IPS-18c (cell line): ENCODE data around the gene SCLY.

Source experiments
- H3K4me3 ChIP-seq: 2 replicates; pipeline ENCODE4 v1.7.0; 2013; ENCODE audit warnings: low read depth, mild to moderate bottlenecking, low read length, moderate library complexity; ENCODE audit not compliant: insufficient read depth
- H3K9me3 ChIP-seq: one replicate; pipeline ENCODE4 v1.6.1; 2013; ENCODE audit warnings: mild to moderate bottlenecking, low read length, moderate library complexity; ENCODE audit not compliant: control insufficient read depth, insufficient read depth

Gene SCLY

GRCh38 chr2:238126775-238127164 lies 66.0 kb downstream of the SCLY start:
- H3K4me3 ChIP-seq = no peak overlapping the region
- H3K9me3 ChIP-seq = no peaks in the 10 kb centered on the region

- Histone ChIP-seq H3K9me3 (no peaks in the 10 kb centered on the region), H3K4me3 (no peak overlapping the region; the same call in 1 of the 2 replicates)
Measured at GRCh38 chr2:238127165-238128060, 66.6 kb downstream of the SCLY start.

DNA sequence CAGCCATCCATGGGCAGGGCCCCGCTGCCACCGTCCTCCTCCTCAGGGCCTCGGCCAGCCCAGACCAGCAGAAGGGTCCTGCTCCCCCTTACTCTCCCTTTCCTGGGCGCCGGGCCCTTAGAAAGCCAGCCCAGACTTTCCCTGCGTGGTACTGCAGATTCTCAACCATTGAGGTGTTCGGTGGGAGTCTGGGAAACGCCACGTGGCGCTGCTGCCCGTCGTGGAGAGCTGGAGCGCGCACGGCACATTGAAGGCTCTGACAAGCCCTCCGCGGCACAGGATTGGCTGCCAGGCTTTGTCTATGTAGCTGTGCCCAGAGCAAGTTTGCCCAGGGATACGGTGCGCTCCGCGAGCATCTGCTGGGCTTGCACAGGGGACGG lies 67.2 kb downstream of the SCLY start:
- Histone ChIP-seq H3K4me3 (no peak overlapping the region), H3K9me3 (no peaks in the 10 kb centered on the region)

DNA sequence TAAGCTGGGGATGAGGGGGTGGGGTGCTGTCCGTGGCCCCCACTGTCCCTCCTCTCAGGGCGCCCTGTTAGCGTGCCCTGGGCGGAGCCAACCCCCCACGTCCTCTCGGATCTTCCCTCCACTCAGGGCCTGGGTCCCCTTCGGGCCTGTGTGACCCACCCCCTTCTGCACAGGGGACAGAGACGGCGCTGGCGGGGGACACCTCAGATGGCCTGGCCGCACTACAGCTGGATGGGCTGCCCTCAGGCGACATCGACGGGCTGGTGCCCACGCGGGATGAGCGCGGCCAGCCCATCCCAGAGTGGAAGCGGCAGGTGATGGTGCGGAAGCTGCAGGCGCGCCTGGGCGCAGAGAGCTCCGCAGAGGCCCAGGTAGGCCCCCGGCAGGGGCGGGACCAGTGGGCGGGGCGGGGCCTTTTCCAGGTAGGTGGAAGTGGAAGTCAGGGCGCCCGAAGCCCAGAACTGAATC lies 67.8 kb downstream of the SCLY start:
- Histone ChIP-seq H3K4me3 (no peak overlapping the region), H3K9me3 (no peaks in the 10 kb centered on the region)

DNA sequence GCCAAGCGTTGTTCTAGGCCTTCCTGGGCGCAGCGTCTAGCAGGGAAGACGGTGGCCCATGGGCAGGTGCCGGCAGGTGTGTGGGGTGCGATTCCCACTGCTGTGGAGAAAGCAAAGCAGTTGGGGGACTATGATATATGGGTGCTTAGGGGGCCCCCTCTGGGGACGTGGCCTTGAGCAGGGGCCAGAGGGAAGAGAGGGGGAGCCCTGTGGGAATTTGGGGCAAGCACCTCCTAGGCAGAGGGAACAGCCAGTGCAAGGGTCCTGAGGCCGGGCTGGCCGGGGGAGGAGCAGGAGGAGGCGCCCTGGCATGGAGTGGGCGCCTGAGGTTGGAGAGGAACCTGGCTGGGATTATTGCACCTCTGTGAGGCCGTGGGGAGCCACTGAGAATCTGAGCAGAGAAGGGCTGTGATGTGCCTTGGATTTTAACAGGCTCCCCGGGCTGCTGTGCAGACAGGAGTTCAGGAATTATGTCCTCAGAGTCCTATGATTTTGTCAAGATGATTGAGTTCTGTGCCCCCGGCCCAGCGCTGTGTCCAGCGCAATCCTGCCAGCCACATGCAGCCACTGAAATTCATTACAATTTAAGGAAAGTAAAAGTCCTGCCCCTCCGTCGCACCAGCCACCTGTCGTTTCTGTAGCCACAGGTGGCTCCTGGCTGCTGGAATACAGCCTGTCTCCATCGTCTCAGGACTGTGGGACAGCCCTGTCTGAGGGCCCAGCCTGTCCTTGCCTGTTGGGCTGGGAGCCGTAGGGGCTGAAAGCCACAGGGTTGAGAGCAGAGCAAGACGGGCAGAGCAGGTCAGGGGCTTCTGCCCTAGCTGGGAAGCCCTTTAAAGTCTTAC lies 68.6 kb downstream of the SCLY start:
- Histone ChIP-seq H3K9me3 (no peaks in the 10 kb centered on the region), H3K4me3 (no peak overlapping the region)

DNA sequence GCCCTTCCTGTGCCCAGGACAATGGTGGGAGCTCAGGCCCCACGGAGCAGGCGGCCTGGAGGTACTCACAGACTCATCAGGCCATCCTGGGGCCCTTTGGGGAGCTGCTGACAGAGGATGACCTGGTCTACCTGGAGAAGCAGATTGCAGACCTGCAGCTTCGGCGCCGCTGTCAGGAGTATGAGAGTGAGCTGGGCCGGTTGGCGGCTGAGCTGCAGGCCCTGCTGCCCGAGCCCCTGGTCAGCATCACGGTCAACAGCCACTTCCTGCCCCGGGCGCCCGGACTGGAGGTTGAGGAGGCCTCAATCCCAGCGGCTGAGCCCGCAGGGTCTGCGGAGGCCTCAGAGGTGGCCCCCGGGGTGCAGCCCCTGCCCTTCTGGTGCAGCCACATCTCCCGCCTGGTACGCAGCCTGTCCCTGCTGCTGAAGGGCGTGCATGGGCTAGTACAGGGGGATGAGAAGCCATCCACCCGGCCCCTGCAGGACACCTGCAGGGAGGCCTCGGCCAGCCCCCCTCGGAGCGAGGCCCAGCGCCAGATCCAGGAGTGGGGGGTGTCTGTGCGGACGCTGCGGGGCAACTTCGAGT lies 69.4 kb downstream of the SCLY start:
- Histone ChIP-seq H3K9me3 (no peaks in the 10 kb centered on the region), H3K4me3 (no peak overlapping the region)

GRCh38 chr2:238130696-238131628 lies 70.2 kb downstream of the SCLY start:
- no peaks in the 10 kb centered on the region for H3K9me3 ChIP-seq
- no peak overlapping the region for H3K4me3 ChIP-seq

GRCh38 chr2:238131761-238132462 lies 71.1 kb downstream of the SCLY start:
- Histone ChIP-seq H3K4me3 (no peak overlapping the region), H3K9me3 (no peaks in the 10 kb centered on the region)

GRCh38 chr2:238132463-238133450 lies 72.0 kb downstream of the SCLY start:
- H3K4me3 ChIP-seq = no peak overlapping the region
- H3K9me3 ChIP-seq = no peaks in the 10 kb centered on the region

DNA sequence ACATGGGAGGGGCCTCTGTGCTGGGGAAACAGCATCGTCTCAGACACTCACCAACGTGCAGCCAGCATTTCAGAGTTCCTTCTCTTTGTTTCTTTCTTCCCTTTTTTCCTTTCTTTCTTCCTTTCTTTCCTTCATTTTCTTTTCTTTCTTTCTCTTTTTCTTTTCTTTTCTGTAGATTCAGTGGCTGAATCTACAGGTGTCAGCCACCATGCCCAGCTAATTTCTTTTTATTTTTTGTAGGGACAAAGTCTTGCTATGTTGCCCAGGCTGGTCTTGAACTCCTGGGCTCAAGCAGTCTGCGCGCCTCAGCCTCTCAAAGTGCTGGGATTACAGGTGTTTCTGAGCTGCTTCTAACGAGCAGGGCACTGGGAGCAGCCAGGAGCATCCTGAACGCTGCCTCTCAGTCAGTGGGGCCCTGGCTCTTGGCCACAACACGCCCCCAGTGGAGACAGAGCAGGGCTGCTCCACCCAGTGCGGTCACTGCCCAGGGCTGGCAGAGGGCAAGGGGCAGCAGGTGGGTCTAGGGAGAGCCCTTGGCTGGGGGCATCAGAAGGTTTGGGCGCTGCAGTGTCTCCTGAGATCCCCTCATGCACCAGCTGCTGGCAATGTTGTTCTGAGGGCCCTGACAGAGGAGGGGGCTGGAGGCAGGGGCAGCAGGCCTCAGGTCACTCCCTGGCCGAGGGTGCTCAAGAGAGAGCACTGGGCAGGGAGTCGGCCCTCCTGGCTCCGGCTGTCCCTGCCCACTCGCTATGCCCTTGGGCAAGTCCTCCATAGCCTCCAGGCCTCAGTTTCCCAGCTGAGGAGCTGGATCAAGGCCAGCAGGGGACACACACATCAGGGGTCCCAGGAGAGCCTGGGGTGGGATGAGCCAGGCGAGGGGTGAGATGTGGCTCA lies 72.9 kb downstream of the SCLY start:
- no peak overlapping the region for H3K4me3 ChIP-seq

GRCh38 chr2:238134393-238134785 lies 73.6 kb downstream of the SCLY start:
- Histone ChIP-seq H3K9me3 (no peaks in the 10 kb centered on the region), H3K4me3 (no peak overlapping the region)

More for the DNA sequence above, 72.9 kb downstream of the SCLY start:
- H3K9me3 ChIP-seq = no peaks in the 10 kb centered on the region

DNA sequence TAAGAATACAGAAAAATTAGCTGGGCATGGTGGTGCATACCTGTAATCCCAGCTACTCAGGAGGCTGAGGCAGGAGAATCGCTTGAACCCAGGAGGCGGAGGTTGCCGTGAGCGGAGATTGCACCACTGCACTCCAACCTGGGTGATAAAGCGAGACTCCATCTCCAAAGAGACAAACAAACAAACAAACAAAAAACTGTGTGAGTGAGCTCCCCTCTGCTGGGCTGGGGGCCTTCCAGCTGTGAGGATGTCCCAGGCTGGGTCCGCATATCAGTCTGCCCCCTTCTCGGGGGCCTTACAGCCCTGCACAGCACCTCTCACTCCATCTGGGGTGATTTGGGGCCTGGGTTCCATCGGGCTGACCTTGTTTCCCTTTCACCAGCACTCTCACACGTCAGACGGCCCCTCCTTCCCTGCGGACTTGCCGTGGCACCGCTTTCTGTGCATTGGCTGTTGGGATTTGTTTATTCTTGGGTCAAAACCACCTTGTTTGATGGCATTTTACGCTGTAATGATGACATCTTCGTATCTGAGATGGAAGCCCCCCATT lies 74.9 kb downstream of the SCLY start:
- H3K4me3 ChIP-seq = no peak overlapping the region
- H3K9me3 ChIP-seq = no peaks in the 10 kb centered on the region

- Histone ChIP-seq H3K9me3 (no peaks in the 10 kb centered on the region), H3K4me3 (no peak overlapping the region)
Measured at GRCh38 chr2:238136820-238137537, 76.2 kb downstream of the SCLY start.

- H3K4me3 ChIP-seq = no peak overlapping the region
- H3K9me3 ChIP-seq = no peaks in the 10 kb centered on the region
Measured at GRCh38 chr2:238137885-238138284, 77.1 kb downstream of the SCLY start.
